NCI-H69 (cell line): Measurements from ENCODE around the gene ELAC1.
A peak's percentile ranks its signal among the peaks of the same experiment; 100 is the strongest.

ENCODE experiments used
- DNase-seq: peaks from one replicate; lab custom pipeline; 2025; lab: John Stamatoyannopoulos, UW

The ELAC1 gene

DNA sequence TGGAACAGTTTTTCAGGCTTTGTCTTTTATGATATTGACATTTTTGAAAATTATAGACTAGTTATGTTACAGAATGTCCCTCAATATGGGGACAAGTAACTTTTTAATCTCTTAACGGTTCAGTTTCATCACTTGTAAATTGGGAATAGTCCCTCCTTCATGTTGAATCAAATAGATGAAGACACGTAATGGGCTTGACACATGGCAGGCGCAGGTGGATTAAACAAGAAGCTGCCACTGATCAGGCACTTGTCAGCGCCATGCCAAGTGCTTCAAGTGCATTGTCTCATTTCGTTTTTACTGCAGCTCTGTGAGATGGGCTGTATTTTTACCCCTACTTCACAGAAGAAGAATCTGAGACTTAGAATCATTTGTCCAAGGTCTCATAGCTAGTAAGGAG lies 52.7 kb downstream of the ELAC1 start:
- DNase-seq: no peak

DNA sequence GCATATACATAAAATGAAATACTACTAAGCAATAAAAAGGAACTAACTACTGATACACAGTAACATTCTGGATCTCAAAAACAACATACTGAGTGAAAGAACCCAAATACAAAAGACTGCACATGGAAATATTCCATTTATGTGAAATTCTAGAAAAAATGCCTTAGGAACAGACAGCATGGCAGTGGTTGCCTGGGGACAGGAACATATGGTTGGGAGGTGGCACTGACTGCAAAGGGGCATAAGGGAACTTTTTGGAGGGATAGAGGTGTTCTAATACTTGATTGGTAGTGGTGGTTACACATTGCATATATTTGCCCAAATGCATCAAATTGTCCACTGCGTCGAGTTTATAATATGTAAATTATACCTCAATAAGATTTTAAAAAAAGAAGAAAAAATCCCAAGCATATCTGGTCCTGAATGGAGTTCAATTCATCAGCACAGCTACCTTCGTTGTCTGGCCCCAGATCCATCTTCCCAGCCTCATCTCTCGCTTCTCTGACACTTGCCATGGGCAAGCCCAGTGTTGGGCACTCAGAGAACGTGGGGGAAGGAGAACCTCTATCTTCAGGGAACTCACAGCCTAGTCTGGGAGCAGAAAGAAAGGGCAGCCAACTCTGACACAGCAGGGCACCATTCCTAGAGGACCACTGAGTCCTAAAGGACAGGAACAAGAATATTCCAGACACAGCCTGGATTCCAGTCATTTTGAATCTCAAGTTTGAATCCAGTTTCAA lies 53.6 kb downstream of the ELAC1 start:
- no peak for DNase-seq

DNA sequence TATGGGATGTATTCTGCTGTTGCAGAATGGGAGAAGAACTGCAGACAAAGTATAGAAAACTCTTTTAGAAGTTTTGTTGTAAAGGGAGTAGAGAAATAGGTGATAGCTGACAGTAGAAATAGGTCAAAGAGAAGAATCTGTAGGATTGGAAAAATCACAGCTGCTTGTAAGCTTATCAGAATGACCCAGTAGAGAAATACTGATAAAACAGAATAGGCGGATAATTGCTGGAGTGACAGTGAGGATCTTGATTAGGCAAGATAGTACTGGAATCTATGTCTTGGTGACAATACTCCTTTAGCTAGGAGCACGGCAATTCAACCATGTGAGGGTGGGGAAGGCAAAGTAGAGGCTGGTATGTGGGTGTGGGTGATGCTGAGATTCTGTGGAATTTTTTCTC lies 57.7 kb downstream of the ELAC1 start:
- no peak for DNase-seq

DNA sequence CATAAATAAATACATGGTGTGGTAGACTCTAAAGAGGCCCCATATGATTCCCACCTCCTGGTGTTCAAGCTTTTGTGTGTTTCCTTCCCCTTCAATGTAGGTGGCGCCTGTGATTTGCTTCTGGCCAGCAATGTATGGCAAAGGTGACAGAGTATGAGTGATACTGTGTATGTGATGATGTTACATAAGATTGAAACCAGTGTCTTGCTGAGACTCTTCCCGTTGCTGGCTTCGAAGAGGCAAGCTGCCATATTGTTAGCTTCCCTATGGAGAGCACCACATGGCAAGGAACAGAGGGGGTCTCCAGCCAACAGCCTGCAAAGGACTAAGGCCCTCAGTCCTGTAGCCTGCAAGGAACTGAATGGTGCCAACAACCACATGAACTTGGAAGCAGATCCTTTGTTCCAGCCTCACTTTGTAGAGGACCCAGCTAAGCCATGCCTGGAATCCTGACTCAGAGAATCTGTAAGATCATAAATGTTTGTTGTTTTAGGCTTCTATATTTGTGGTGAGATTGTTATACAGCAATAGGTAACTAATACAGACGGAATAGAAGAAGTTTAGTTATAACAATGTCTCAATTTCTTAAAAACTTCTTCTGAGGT lies 60.5 kb downstream of the ELAC1 start:
- DNase-seq: peak; percentile 96

DNA sequence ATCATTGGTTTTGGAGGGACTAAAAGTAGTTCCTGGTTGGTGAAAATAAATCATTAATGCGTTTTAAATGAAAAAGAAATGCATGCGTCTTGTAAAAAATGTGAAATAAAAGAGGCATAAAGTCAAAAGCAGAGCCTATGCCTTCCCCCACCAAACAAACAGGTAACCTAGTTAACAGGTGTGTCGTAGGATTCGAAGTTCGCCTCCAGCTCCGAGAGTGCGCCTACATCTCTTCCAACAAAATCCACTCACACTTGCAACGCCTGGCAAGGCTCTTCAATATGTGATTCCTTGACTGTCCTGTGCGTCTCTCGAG lies 61.5 kb downstream of the ELAC1 start:
- no peak for DNase-seq

DNA sequence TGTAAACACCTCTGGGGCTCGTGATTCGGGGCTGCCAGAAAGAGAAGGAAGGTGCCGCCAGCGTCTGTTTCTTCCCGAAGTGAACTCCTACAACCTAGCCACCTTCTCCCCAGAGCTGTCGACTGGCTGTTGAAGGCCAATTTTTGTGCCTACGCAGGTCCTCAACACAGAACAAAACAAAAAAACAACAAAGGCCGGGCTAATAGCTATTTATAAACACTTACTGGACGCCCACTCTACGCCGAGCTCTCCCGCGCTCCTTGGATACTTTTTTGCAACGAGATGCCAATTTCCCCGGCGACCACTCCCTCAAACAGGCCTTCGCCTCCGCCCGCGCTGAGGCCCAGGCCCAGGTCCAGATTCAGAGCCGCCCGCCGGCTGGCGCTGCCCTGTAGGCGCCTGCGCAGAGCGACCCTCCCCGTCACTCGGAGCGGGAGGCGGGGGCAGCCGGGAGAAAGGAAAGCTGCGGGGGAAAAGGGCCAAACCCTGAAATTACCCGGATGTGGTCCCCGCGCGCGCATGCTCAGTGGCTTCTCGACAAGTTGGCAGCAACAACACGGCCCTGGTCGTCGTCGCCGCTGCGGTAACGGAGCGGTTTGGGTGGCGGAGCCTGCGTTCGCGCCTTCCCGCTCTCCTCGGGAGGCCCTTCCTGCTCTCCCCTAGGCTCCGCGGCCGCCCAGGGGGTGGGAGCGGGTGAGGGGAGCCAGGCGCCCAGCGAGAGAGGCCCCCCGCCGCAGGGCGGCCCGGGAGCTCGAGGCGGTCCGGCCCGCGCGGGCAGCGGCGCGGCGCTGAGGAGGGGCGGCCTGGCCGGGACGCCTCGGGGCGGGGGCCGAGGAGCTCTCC lies 62.1 kb downstream of the ELAC1 start, which contains the start of gene SMAD4:
Gene SMAD4, plus strand, starts transcription at position 520 of the 843 bp plus-strand sequence. CDS start 16,834 bp downstream, outside the sequence.
- DNase-seq: peak; percentile 100

DNA sequence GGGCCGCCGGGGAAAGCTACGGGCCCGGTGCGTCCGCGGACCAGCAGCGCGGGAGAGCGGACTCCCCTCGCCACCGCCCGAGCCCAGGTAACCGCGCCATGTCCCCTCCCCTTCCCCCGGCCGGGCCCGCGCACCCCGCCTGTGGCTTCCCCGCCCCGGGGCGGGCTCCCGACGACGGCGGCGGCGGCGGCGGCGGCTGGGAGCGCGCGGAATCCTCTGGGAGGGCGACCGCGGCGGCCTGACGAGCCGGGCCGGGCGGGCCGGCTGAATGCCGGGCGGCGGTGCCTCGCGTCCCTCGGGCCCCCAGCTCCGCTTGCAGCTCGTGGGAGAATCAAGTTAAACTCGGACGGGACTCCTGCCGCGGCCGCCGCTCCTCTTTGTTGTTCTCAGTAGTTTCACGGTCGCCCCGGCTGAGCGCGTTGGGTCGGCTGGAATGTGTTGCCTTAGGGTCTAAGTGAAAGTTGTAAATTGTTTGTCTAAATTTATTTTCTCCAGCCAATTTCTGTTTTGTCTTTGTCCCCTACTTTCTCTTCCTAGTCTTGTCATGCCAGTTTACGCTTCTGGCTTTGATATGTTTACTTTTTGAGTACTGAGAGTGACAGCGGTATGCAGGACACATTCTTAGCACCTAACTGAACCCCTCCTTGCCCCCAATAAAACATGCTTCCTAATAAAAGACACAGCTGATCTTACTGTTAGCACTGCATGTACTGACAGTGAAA lies 62.9 kb downstream of the ELAC1 start:
- DNase-seq: peak; percentile 93

DNA sequence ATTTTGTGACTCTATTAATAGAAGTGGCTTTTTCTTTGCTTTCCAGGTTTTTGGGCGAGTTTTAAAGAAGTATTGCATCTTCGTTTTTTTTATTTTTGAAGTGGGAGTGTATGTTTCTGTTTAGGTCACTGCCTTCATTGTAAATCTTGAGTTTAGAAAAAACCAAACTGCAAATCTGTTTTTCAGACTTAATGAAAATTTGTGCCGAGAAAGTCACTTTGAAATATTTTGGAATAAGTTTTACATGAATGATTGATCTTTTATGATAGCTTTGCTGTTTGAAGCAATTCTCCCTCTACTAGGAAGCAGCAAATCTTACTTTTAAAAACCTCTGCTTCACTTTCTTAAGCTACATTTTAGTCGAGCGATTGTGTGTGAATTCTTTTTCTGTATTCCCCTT lies 64.4 kb downstream of the ELAC1 start:
- DNase-seq: no peak

DNA sequence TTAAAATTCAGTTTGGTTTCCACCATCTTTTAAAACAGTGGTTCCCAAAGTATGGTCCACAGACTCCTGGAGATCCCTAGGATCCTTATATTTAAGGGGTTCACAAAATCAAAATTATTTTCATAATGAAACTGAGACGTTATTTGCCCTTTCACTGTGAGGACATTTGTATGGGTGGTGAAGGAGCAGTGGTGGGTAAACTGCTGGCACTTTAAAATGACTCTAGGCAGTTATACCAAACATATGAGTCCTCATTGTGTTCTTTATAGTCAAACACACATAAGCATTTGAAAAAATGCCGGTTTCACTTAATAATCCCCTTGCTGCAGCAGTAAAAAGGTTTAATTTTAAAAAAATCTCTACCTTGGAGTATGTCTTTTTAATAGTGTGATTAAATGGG lies 69.4 kb downstream of the ELAC1 start:
- DNase-seq: no peak
